HG02970 (cell line): ENCODE measurements around the gene SARDH.

Source experiments
- ATAC-seq: cut with Tn5 transposase; IDR thresholded peaks from one replicate; pipeline ENCODE4 v1.9.1; 2021; ENCODE audit warnings: mild to moderate bottlenecking, moderate library complexity, moderate number of reproducible peaks; ENCODE audit not compliant: unreplicated experiment, low FRiP score

Gene SARDH

GRCh38 chr9:133734590-133735414 is 3.4 kb downstream of the SARDH start:
- no peak for ATAC-seq

GRCh38 chr9:133733796-133734533 is 4.2 kb downstream of the SARDH start:
- ATAC-seq = no peak

GRCh38 chr9:133733421-133733795 is 4.7 kb downstream of the SARDH start:
- ATAC-seq = no peak

- ATAC-seq = no peak
These were observed 5.3 kb downstream of the SARDH start for GRCh38 chr9:133732639-133733408.

GRCh38 chr9:133731876-133732638 is 6.1 kb downstream of the SARDH start:
- no peak for ATAC-seq

- ATAC-seq = no peak
These were observed 7.0 kb downstream of the SARDH start for GRCh38 chr9:133730994-133731715.

GRCh38 chr9:133729617-133730281 is 8.4 kb downstream of the SARDH start:
- ATAC-seq = no peak

- no peak for ATAC-seq
These were observed 9.1 kb downstream of the SARDH start for GRCh38 chr9:133728856-133729616.

GRCh38 chr9:133727876-133728441 is 10.2 kb downstream of the SARDH start:
- ATAC-seq = no peak

GRCh38 chr9:133727277-133727875 is 10.8 kb downstream of the SARDH start:
- ATAC-seq = no peak

GRCh38 chr9:133726401-133727276 is 11.5 kb downstream of the SARDH start:
- ATAC-seq = no peak

- no peak for ATAC-seq
These were observed 12.3 kb downstream of the SARDH start for GRCh38 chr9:133725886-133726285.

GRCh38 chr9:133718563-133719315 is 19.4 kb downstream of the SARDH start:
- ATAC-seq = no peak

GRCh38 chr9:133717113-133718031 is 20.8 kb downstream of the SARDH start:
- ATAC-seq = no peak

GRCh38 chr9:133716564-133717112 is 21.5 kb downstream of the SARDH start:
- ATAC-seq = no peak
